MCF 10A (cell line): Measurements from ENCODE around the gene DPPA3. TPM values are rescaled to one million over a fixed set of nuclear protein-coding genes. Genes with fewer than 3 reads are reported as not detected.

Experiments used
- BruUV-seq: library from RNA; stranded (reverse); fragments of 400-500 nt; replicated peaks from 2 replicates; lab custom pipeline; 2021; lab: Mats Ljungman, UMichigan
- CTCF ChIA-PET: fragments of 300-600 bp; sonication (Branson Sonifier 250); formaldehyde crosslinking; extraction: SDS; loops from one replicate; lab custom pipeline; 2021; ENCODE audit warnings: antibody characterized with exemption, inconsistent platforms; lab: Yijun Ruan, JAX
- POLR2A ChIA-PET: fragments of 300-600, 350-650 bp; sonication (Branson Sonifier 250); formaldehyde crosslinking; extraction: SDS; loops from one replicate; lab custom pipeline; 2020; ENCODE audit warnings: antibody characterized with exemption, inconsistent platforms; lab: Yijun Ruan, JAX
- DNase-seq: peaks from one replicate; pipeline ENCODE4 v3.0.0-alpha.2; 2018; ENCODE audit not compliant: unreplicated experiment
- H3K27ac Mint-ChIP-seq: one replicate; pipeline ENCODE4 v1.8.0; 2022; ENCODE audit warnings: mild to moderate bottlenecking, low read depth, mixed read lengths; ENCODE audit not compliant: unreplicated experiment
- H3K27me3 Mint-ChIP-seq: one replicate; pipeline ENCODE4 v1.8.0; 2022; ENCODE audit warnings: mixed read lengths; ENCODE audit not compliant: insufficient read depth, unreplicated experiment
- H3K36me3 Mint-ChIP-seq: one replicate; pipeline ENCODE4 v1.8.0; 2022; ENCODE audit warnings: mild to moderate bottlenecking, moderate library complexity, mixed read lengths; ENCODE audit not compliant: insufficient read depth, unreplicated experiment
- H3K4me1 Mint-ChIP-seq: one replicate; pipeline ENCODE4 v1.8.0; 2022; ENCODE audit warnings: mixed read lengths; ENCODE audit not compliant: insufficient read depth, unreplicated experiment
- H3K4me3 Mint-ChIP-seq: one replicate; pipeline ENCODE4 v1.8.0; 2022; ENCODE audit warnings: mild to moderate bottlenecking, moderate library complexity, mixed read lengths; ENCODE audit not compliant: unreplicated experiment
- H3K9me3 Mint-ChIP-seq: one replicate; pipeline ENCODE4 v1.8.0; 2022; ENCODE audit warnings: mixed read lengths; ENCODE audit not compliant: unreplicated experiment
- intact Hi-C: fragments of 100-400 bp; cut with micrococcal nuclease; formaldehyde crosslinking; loops from 2 replicates; pipeline ENCODE4 v1.14.1; 2022
- total RNA-seq: library from RNA; stranded (reverse); gene quantifications from 2 replicates; pipeline ENCODE4 v1.2.3, GENCODE V29; 2022
- TF ChIP-seq, protein P1 (sequence below): fragments of 200-600 bp; IDR thresholded peaks from one replicate; pipeline ENCODE4 v1.8.0; 2022; ENCODE audit warnings: antibody characterized with exemption, mild to moderate bottlenecking; ENCODE audit not compliant: unreplicated experiment

Gene DPPA3
- total RNA-seq, 1 experiment from 2014 or later, result not detected

- Mint-ChIP-seq H3K4me1 (no peaks in the 10 kb centered on the region), H3K27me3 (peaks cover 6% of the 10 kb centered on the region), H3K27ac (no peak overlapping the region), H3K4me3 (no peak overlapping the region), H3K36me3 (peaks cover 6% of the 10 kb centered on the region), H3K9me3 (no peaks in the 10 kb centered on the region)
- ChIA-PET POLR2A (no interaction called here), CTCF (interaction anchor here (1.0 kb wide), 1 partner anchor 92 kb away, joined by 3 read pairs; no protein-coding TSS in a partner anchor)
- TF ChIP-seq, protein P1, sequence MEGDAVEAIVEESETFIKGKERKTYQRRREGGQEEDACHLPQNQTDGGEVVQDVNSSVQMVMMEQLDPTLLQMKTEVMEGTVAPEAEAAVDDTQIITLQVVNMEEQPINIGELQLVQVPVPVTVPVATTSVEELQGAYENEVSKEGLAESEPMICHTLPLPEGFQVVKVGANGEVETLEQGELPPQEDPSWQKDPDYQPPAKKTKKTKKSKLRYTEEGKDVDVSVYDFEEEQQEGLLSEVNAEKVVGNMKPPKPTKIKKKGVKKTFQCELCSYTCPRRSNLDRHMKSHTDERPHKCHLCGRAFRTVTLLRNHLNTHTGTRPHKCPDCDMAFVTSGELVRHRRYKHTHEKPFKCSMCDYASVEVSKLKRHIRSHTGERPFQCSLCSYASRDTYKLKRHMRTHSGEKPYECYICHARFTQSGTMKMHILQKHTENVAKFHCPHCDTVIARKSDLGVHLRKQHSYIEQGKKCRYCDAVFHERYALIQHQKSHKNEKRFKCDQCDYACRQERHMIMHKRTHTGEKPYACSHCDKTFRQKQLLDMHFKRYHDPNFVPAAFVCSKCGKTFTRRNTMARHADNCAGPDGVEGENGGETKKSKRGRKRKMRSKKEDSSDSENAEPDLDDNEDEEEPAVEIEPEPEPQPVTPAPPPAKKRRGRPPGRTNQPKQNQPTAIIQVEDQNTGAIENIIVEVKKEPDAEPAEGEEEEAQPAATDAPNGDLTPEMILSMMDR, result no peak
- intact Hi-C loops, result no loop called here
- no peak for DNase-seq
- no TSS peak for BruUV-seq
Observed at GRCh38 chr12:7712841-7713442, 1.7 kb downstream of the DPPA3 start.

GRCh38 chr12:7716381-7716780 lies 5.1 kb downstream of the DPPA3 start:
- intact Hi-C loops, result loop anchor here (1.0 kb wide), 1 partner anchor 91 kb away; no protein-coding TSS in a partner anchor
- BruUV-seq, result no TSS peak
- TF ChIP-seq, protein P1, result no peak
- ChIA-PET POLR2A (interaction anchor here (0.5 kb wide), 1 partner anchor 38 kb away, joined by 4 read pairs; no protein-coding TSS in a partner anchor), CTCF (interaction anchor here (0.6 to 3.0 kb wide), 21 partner anchors 8 to 278 kb away, joined by 3 to 40 read pairs (median 4); no protein-coding TSS in a partner anchor)
- Mint-ChIP-seq H3K36me3 (peaks cover 6% of the 10 kb centered on the region), H3K4me1 (no peaks in the 10 kb centered on the region), H3K9me3 (no peaks in the 10 kb centered on the region), H3K27me3 (peaks cover 10% of the 10 kb centered on the region), H3K27ac (no peak overlapping the region), H3K4me3 (no peak overlapping the region)
- peak; percentile 35 for DNase-seq

- no peak for DNase-seq
- no TSS peak for BruUV-seq
- POLR2A ChIA-PET, result no interaction called here
- TF ChIP-seq, protein P1, result no peak
- Mint-ChIP-seq H3K4me3 (no peak overlapping the region), H3K9me3 (no peaks in the 10 kb centered on the region), H3K27me3 (peaks cover 10% of the 10 kb centered on the region), H3K36me3 (no peaks in the 10 kb centered on the region), H3K4me1 (no peaks in the 10 kb centered on the region), H3K27ac (no peak overlapping the region)
- CTCF ChIA-PET, result interaction anchor here (0.6 to 5.3 kb wide), 5 partner anchors 12 to 113 kb away, joined by 3 to 39 read pairs (median 3); no protein-coding TSS in a partner anchor
- intact Hi-C loops, result no loop called here
Observed at GRCh38 chr12:7719946-7720730, 8.9 kb downstream of the DPPA3 start.

DNA sequence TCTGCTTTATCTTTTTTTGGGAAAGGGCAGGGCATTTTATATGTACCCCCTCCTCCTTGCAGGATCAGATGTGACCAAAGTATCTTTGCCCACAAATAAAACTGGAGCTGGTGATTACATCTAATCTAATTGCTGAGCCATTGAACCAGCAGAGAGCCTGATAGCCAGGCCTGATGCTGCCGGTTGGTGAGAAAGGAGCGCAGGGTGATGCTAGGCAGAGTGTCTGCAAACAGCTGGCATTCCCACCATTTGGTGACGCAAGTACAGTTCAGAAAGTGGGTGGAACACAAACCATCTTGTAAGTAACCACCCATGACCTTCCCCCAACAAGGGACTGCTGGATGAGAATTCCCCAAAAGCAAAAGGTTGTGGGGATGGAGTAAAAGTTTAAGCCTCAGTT lies 12.7 kb downstream of the DPPA3 start:
- no peaks in the 10 kb centered on the region for H3K4me1 Mint-ChIP-seq
- intact Hi-C loops, result no loop called here
- no peaks in the 10 kb centered on the region for H3K36me3 Mint-ChIP-seq
- no peak overlapping the region for H3K4me3 Mint-ChIP-seq
- TF ChIP-seq, protein P1, result no peak
- CTCF ChIA-PET, result interaction anchor here (0.6 kb wide), 1 partner anchor 1166 kb away, joined by 3 read pairs; no protein-coding TSS in a partner anchor
- H3K9me3 Mint-ChIP-seq, result no peaks in the 10 kb centered on the region
- no peaks in the 10 kb centered on the region for H3K27me3 Mint-ChIP-seq
- no peak overlapping the region for H3K27ac Mint-ChIP-seq
- BruUV-seq, result no TSS peak
- DNase-seq, result no peak
- POLR2A ChIA-PET, result no interaction called here
